HG03378 (cell line): ENCODE measurements around the gene SOST.

Source experiments
- ATAC-seq: cut with Tn5 transposase; IDR thresholded peaks from one replicate; pipeline ENCODE4 v1.9.1; 2021; ENCODE audit warnings: mild to moderate bottlenecking, moderate library complexity; ENCODE audit not compliant: unreplicated experiment

The SOST gene

DNA sequence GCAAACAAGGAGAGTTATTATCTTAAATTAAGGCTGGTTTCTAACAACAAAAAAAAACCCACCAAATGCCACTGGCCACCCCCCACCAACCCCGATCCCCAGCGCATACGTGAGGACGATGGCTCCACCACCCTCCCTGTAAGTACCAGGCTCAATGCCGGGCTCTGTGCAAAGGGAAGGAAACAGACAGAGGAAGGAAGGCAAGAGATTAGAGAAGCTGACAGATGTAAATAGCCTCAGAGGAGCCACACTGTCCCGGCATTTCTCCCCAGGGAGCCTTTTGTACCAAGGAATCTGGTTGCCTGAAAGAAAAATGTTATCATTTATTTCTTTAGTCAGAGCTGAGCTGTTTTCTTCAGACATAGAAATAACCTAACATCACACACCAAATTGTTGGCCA is 13.1 kb downstream of the SOST start:
- no peak for ATAC-seq

GRCh38 chr17:43741636-43742035 is 17.0 kb downstream of the SOST start:
- ATAC-seq = no peak

- no peak for ATAC-seq
Measured at GRCh38 chr17:43740541-43740940, 18.1 kb downstream of the SOST start.

DNA sequence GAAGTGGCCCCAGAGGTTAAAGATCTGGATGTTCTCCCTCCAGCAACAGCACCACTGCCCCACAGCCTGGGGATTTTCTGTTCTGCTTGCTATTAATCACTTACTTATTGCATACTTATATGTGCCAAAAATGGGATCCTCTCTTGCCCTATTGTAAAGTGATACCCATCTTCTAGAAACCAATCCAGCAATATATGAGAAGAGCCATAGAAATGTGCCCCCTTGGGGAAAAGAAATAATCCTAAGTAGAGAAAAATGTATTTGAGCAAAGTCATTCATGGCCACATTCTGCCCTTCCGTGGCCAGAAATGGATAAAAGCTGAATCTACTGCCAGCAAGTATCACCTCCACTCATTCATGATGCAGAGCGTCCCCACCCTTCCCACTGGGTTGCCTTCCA is 20.9 kb downstream of the SOST start:
- ATAC-seq = no peak

- ATAC-seq = no peak
Measured at GRCh38 chr17:43736389-43736788, 22.2 kb downstream of the SOST start.

- no peak for ATAC-seq
Measured at GRCh38 chr17:43734376-43734775, 24.2 kb downstream of the SOST start.

DNA sequence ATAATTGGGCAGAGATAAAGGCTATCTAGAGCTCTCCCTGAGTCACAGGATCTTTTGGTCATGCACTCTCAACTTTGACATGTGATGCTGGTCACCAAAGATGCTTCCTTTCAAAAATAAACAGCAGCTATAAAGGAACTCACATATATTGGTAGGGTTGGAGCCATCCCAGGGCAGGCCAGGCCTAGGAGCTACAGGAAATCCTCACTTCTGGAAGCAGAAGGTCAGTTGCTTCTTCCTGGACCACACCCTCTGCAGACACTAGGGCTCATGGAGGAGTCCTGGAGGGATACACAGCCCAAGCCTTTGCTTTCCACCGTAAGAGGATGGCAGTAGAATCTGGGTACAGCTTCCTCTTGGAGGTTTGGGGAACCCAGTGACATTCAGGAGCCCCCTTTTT is 24.6 kb downstream of the SOST start:
- ATAC-seq = no peak

- no peak for ATAC-seq
Measured at GRCh38 chr17:43732958-43733357, 25.6 kb downstream of the SOST start.

GRCh38 chr17:43728081-43728480 is 30.5 kb downstream of the SOST start:
- ATAC-seq = no peak

DNA sequence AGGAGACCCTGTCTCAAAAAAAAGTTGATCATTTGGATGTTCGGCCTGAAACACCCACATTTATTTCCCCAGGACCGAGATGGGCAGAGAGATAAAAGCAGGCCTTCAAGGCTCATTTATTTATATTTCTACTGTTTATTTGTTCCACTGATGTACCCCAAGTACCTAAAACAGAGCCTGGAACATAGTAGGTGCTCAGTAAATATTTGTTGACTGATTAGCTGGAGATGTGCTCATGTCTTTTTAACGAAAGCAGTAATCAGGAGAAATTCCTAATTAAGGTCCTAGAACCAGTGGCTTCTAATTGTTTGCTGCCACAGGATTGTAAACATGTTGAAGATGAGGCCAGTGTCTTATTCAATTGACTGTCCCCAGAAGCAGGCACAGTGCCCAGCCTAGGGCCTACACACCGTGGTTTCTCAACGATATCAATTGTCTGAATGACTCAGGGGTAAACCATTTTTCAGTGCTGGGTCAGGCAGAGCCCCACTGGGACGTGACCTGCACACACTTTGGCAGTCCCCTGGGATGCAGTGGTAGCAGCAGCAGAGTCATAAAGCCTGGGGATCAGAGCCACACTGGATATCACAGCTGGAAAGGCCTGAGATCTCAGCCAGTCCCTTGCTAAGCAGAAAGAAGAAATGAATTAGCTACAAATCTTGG is 34.8 kb downstream of the SOST start:
- no peak for ATAC-seq

DNA sequence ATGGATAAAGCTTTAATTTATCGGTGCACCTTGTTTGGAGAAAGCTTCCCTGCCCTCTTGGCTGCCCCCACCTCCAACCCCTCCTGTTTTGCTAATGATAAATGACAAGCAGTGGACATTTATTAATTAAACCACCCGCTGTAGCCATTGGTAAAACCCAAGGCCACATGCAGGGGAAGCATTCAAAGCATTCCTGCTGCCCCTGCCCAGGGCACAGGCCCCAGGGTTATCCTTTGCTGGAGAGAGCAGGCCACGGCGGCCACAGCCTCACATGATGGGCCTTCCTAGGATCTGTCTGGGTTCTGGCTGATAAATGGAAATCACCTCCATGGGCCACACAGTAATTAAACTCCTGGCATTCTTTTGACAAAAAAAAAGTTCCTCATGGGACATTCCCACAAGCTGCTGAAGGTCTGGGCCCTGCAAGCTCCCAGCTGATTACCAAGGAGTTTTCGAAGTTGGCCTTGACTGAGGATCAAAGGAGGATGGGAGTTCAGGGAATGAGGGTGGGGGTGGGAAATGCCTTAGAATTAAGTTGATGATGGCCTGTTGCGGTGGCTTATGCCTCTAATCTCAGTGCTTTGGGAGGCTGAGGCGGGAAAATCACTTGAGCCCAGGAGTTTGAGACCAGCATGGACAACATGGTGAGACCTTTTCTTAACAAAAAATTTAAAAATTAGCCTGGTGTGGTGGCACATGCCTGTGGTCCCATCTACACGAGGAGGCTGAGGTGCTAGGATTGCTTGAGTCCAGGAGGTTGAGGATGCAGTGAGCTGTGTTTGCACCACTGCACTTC is 35.5 kb downstream of the SOST start:
- no peak for ATAC-seq

DNA sequence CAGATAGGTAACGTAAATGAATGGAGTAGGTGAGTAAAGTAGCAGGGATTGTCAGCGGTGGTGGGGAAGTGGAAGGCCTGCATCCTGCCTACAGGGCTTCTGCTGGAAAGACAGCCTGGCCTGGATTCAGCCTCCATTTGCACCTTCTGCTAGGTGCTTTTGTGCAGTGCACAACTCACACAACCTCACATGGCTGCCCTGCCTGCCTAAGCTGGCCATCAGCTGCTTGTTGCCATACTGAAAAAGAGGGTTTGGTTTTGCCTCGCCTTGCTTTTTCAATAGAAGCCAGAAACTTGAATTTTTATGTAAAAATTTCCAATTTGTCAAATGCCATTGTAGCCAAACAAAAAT is 36.3 kb downstream of the SOST start:
- no peak for ATAC-seq

DNA sequence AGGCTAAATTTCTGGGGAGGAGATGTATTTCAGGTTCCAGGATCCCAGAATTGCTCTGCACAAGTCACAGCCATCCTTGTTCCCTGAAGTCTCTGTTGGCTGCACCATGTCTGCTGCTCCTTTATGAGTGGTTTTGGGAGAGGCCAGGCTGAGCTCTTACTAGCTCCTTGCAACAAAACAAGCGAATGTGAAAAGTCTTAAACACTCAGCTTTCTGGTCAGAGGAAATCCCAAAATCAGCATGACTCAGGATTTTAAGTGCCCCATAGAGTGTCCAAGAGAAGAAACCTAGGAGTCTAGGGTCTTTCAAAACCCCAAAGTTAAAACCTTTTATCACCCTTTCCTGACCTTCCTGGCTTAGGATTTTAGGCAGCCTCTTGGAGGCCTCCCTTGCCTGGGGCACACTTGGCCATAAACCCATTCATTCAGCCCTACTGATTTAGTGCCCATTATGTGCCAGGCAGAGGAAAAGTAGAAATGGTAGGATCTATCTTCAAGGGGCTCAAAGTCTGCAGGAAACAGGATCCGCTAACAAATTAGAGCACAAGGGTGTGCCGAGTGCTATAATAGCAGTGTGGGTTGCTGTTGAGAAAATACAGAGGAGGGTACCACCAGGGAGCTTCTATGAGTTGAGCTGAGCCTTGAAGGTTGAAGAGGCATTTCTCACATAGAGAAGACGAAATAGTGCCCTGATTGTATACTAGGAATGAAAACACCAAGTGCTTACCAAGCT is 36.9 kb downstream of the SOST start:
- ATAC-seq = no peak

GRCh38 chr17:43720311-43721060 is 38.1 kb downstream of the SOST start:
- ATAC-seq = no peak

DNA sequence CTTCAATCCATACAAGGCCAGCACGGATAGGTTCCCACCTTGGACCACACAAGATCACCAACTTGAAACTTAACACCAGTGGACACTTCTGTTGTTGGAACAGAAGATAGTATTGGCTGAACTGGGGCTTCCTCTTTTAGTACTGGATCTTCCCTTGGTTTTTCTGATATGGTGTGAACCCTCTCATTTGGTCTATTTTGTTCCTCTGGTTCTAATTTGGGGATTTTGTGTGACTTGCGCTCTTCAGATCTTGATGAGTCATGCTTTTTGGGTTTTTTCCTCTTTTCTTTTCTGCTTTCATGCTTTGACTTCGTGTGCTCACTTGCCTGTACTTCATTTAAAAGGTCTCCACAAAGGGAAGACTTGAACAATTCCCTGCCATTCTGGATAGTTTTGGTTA is 39.0 kb downstream of the SOST start:
- ATAC-seq = no peak

GRCh38 chr17:43718544-43718943 is 40.0 kb downstream of the SOST start:
- ATAC-seq = no peak

DNA sequence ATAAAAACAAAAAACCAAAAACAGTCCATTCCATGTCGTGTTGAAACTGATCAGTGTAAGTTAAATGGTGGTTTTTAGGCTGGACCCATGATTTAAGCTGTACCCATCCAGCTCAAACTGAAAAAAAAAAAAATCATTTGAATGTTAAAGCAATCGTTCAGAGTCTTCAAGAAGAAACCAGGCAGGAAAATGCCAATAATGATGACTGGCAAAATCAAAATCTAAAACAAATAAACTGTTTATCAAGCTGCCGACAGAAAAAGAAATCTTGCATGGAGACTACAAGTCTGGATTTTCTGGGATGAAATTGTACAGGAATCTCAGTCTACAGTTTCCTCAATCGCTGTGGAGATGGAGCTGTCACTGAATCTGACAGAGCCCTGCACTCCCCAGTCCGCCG is 40.7 kb downstream of the SOST start:
- no peak for ATAC-seq

GRCh38 chr17:43714465-43715149 is 44.0 kb downstream of the SOST start:
- no peak for ATAC-seq

GRCh38 chr17:43713494-43714162 is 45.0 kb downstream of the SOST start:
- ATAC-seq = no peak

- ATAC-seq = no peak
Measured at GRCh38 chr17:43712397-43712796, 46.2 kb downstream of the SOST start.
